ENCODE measurements around the gene MLH3.

- TF ChIP-seq CTCF (conservative IDR thresholded peaks at IDR 0.05; ENCODE audit: low read length) = no peak
- no peak for TF ChIP-seq EZH2phosphoT487 (IDR thresholded peaks at IDR 0.05; ENCODE audit: borderline replicate concordance, low read depth, low read length)
Measured at GRCh38 chr14:75040507-75040906, 10.8 kb downstream of the MLH3 start.

All from OCI-LY7 (cell line).